Lower lobe of right lung (tissue), 2 donors: ENCODE measurements around the gene PDE6D. TPM values are rescaled to one million over a fixed set of nuclear protein-coding genes. Genes with fewer than 3 reads are reported as not detected.

Experiments
- ATAC-seq, 2 donors: fragments of 200-7000 bp; cut with Tn5 transposase; one replicate each; pipeline ENCODE4 v1.9.1; 2020 to 2022; ENCODE audit warnings: mild to moderate bottlenecking in 2 of 2, moderate library complexity in 2 of 2
- DNase-seq: peaks from one replicate; pipeline ENCODE4 v3.0.0-alpha.2; 2020
- H3K27ac ChIP-seq: fragments of 200-600 bp; one replicate; pipeline ENCODE4 v1.8.0; 2022
- H3K27me3 ChIP-seq: fragments of 200-600 bp; one replicate; pipeline ENCODE4 v1.8.0; 2022; ENCODE audit warnings: low read depth
- H3K36me3 ChIP-seq: fragments of 200-600 bp; one replicate; pipeline ENCODE4 v1.8.0; 2022; ENCODE audit warnings: mild to moderate bottlenecking
- H3K4me1 ChIP-seq: fragments of 200-600 bp; one replicate; pipeline ENCODE4 v1.8.0; 2022
- H3K4me3 ChIP-seq: fragments of 200-600 bp; one replicate; pipeline ENCODE4 v1.8.0; 2022; ENCODE audit warnings: mild to moderate bottlenecking
- H3K9me3 ChIP-seq: fragments of 200-600 bp; one replicate; pipeline ENCODE4 v1.8.0; 2022
- intact Hi-C: fragments of 100-400 bp; cut with DNase I; formaldehyde crosslinking; loops from one replicate; pipeline ENCODE4 v1.11.0; 2022
- total RNA-seq: library from RNA; stranded (reverse); fragmentation: NEBNext Ultra II Directional; extraction: Animal tissue kit (Norgen Biotek cat#: 25700); gene quantifications from one replicate; pipeline ENCODE4 v1.2.1, GENCODE V29; 2021
- TF ChIP-seq, protein P1 (sequence below): fragments of 200-600 bp; IDR thresholded peaks from one replicate; pipeline ENCODE4 v1.8.0; 2022; ENCODE audit warnings: antibody characterized with exemption, mild to moderate bottlenecking
- donor health status: DM: no; HTN: yes; CAD: no; lungs with severe emphysema.

The PDE6D gene
- total RNA-seq, 1 donor from 2014 or later, result 18.5 TPM

DNA sequence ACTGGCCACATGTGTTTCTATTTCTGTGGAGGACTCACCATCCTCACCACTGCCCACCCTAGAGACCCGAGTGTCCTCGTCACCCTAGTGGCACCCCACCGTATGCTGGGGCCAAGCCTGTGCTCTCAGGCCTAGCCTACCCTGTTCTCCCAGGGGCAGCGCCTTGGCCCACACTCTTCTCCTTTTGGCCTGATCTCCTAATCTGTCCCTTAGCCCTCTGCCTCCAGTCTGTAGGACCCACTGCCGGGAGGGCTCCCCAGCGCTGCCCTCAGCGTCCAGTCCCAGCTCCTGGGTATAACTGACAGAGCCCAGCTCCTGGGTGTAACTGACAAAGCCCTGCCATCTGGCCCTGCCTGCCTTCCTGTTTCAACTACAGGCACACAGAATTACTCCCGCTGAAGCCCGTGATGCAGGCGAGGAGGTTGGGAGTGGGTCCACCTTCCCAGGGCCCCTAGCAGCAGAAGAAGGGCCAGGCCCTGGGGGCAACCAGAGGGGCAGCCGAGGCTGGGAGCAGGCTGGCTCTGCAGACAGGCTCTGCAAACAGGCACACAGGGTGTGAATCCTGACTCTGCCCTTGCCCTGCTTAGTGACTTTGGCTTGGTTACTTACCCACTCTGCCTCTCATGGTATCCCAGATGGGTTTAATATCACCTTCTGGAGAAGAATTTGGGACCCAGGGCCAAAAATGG is 98.3 kb downstream of the PDE6D start:
- H3K9me3 ChIP-seq, result no peaks in the 10 kb centered on the region
- H3K4me3 ChIP-seq, result no peak overlapping the region
- TF ChIP-seq, protein P1, sequence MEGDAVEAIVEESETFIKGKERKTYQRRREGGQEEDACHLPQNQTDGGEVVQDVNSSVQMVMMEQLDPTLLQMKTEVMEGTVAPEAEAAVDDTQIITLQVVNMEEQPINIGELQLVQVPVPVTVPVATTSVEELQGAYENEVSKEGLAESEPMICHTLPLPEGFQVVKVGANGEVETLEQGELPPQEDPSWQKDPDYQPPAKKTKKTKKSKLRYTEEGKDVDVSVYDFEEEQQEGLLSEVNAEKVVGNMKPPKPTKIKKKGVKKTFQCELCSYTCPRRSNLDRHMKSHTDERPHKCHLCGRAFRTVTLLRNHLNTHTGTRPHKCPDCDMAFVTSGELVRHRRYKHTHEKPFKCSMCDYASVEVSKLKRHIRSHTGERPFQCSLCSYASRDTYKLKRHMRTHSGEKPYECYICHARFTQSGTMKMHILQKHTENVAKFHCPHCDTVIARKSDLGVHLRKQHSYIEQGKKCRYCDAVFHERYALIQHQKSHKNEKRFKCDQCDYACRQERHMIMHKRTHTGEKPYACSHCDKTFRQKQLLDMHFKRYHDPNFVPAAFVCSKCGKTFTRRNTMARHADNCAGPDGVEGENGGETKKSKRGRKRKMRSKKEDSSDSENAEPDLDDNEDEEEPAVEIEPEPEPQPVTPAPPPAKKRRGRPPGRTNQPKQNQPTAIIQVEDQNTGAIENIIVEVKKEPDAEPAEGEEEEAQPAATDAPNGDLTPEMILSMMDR, result no peak
- H3K27ac ChIP-seq, result no peak overlapping the region
- no peak for ATAC-seq
- H3K4me1 ChIP-seq, result peaks cover 13% of the 10 kb centered on the region
- no peaks in the 10 kb centered on the region for H3K27me3 ChIP-seq
- intact Hi-C loops, result no loop called here
- H3K36me3 ChIP-seq, result no peaks in the 10 kb centered on the region
- DNase-seq, result no peak

Other genes with a start within 250 kb of the PDE6D start
- not detected for gene TEX44, start 188.4 kb downstream of the PDE6D start, total RNA-seq
- 729 TPM for gene PTMA, start 72.8 kb downstream of the PDE6D start, total RNA-seq
- gene COPS7B, start 5.2 kb upstream of the PDE6D start, total RNA-seq, result 31.2 TPM
- gene NPPC, start 145.1 kb upstream of the PDE6D start, total RNA-seq, result not detected
- 34.4 TPM for gene DIS3L2, start 180.4 kb upstream of the PDE6D start, total RNA-seq